Measurements from ENCODE around the gene ABCC6.
"Not testable (repeated sequence)": the region's sequence is repeated elsewhere in the genome, so short reads cannot be mapped to it uniquely, and the experiment has no call there.

ABCC6 gene

DNA sequence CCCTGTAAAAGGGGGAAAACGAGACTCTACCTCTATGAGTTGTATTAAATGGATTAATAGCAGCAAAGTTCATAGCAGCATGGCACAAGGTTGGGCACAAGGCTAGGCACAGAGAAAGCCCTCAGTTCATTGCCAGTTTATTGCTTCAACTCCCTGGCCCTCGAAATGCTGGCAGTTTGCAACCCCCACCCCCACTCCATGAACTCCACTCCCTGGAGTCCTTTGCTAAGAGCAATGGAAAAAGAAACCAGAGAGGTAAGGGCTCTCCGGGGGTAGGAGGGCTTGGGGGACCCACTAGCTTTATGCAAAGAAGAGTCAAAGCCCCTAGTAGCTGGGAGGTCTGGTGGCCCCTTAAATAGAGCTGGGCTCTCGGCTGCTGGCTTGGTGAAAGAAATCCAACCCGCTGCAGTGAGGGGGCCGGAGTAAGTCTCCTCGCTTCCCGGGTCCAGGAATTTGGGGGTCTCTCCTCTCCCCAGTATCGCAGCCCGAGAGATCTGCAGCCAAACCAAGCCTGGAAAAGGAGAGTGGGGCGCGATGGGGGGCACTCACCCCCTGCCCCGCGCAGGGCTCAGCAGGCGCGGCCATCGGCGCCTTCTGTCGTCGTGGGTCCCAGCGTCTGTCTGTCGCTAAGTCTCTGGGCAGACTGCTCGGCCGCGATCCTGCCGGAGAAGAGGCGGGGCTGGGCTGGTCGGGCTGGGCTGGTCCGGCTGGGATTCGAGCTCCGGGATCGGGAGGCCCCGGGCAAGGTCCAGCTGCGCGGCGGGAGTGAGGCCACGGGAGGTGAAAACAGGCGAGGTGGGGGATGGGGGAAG lies at the start of gene ABCC6:
Gene ABCC6, minus strand, starts transcription at position 645 of the 812 bp plus-strand sequence. Its CDS starts 60 bp downstream, at position 585.
- DNase-seq (ENCODE audit: low read depth in 2 of 2): not testable (repeated sequence)

DNA sequence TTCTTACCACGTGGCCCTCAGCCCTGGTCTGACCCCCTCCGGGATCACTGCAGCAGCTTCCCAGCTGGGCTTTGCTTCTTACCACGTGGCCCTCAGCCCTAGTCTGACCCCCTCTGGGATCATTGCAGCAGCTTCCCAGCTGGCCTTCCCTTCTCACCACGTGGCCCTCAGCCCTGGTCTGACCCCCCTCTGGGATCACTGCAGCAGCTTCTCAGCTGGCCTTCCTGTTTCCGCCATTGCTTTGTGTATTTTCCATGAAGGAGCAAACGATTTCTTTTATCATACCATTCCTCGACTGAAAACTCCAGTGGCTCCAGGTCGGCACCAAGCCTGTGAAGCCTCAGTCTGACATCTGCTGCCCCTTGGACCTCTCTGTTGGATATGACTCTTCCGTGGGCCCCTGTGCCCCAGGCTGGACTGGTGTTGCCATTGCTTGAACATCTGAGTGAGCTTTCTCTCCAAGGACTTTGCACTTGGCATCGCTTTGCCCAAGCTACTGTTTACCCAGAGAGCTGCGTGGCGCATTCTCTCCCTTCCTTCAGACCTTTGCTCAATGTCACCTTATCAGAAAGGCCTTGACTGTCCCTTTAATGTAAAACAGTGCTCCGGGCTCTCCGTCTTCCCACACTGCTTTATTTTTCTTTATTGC lies 49.4 kb upstream of the ABCC6 start:
- not testable (repeated sequence) for DNase-seq (ENCODE audit: low read depth in 2 of 2)

GRCh38 chr16:16271658-16272057 lies 48.4 kb upstream of the ABCC6 start:
- not testable (repeated sequence) for DNase-seq (ENCODE audit: low read depth in 2 of 2)

GRCh38 chr16:16268185-16268808 lies 45.0 kb upstream of the ABCC6 start:
- DNase-seq (ENCODE audit: low read depth in 2 of 2): not testable (repeated sequence)

DNA sequence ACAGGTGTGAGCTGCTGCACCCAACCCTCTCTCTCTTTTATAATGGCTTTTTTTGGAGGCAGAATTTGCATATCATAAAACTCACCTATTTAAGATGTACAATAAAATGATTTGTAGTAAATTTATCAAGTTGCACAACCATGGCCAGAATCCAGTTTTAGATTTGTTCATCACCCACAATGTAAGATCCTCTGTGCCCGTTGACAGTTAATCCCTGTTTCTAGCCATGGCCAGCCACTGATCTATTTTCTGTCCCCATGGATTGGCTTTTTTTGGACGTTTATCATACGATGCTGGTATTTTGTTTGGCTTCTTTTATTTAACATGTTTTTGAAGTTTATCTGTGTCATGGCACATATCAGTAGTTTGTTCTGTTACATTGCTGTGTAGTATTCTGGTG lies 44.4 kb upstream of the ABCC6 start:
- not testable (repeated sequence) for DNase-seq (ENCODE audit: low read depth in 2 of 2)

GRCh38 chr16:16265044-16265443 lies 41.8 kb upstream of the ABCC6 start:
- not testable (repeated sequence) for DNase-seq (ENCODE audit: low read depth in 2 of 2)

DNA sequence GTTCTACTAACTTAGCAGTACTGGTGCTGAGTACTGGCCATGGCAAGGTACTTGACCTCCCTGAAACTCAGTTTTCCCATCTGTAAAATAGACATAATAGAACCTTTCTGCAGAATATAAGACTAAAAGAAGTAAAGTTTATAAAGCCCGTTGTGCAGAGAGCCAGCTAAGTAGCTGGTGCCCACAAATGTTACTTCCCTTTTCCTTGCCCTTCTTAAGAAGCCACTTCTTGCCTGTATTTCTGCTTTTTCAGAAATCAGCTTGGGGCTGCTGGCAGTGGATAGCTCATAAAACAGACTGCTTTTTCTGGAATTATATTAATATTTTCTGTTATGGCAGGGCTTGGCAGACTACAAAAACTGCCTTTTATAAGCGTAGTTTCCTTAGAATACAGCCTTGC lies 40.7 kb upstream of the ABCC6 start:
- not testable (repeated sequence) for DNase-seq (ENCODE audit: low read depth in 2 of 2)

- DNase-seq (ENCODE audit: low read depth in 2 of 2): not testable (repeated sequence)
Observed at GRCh38 chr16:16262954-16263555, 39.8 kb upstream of the ABCC6 start.

DNA sequence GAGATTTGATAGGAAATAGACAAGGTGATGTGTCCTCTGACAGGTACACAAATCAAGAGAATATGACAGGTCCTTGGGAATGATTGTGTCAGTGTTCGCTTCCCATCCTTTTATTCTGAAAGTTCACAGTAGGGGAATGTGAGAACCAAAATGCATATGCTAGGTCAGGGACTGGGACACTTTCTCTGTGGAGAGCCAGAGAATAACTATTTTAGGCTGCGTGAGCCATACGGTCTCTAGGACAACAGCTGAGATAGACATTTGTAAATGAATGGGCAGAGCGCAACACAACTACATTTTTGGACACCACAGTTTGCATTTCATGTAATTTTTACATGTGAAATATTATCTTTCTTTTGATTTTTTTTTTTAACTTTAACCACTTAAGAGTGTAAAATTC lies 36.7 kb upstream of the ABCC6 start:
- DNase-seq (ENCODE audit: low read depth in 2 of 2): not testable (repeated sequence)

GRCh38 chr16:16258822-16259221 lies 35.5 kb upstream of the ABCC6 start:
- not testable (repeated sequence) for DNase-seq (ENCODE audit: low read depth in 2 of 2)

- not testable (repeated sequence) for DNase-seq (ENCODE audit: low read depth in 2 of 2)
Observed at GRCh38 chr16:16257301-16257923, 34.1 kb upstream of the ABCC6 start.

GRCh38 chr16:16252377-16252776 lies 29.1 kb upstream of the ABCC6 start:
- DNase-seq (ENCODE audit: low read depth in 2 of 2): not testable (repeated sequence)

GRCh38 chr16:16249621-16250330 lies 26.5 kb upstream of the ABCC6 start:
- DNase-seq (ENCODE audit: low read depth in 2 of 2): not testable (repeated sequence)

GRCh38 chr16:16247439-16247838 lies 24.1 kb upstream of the ABCC6 start:
- not testable (repeated sequence) for DNase-seq (ENCODE audit: low read depth in 2 of 2)

DNA sequence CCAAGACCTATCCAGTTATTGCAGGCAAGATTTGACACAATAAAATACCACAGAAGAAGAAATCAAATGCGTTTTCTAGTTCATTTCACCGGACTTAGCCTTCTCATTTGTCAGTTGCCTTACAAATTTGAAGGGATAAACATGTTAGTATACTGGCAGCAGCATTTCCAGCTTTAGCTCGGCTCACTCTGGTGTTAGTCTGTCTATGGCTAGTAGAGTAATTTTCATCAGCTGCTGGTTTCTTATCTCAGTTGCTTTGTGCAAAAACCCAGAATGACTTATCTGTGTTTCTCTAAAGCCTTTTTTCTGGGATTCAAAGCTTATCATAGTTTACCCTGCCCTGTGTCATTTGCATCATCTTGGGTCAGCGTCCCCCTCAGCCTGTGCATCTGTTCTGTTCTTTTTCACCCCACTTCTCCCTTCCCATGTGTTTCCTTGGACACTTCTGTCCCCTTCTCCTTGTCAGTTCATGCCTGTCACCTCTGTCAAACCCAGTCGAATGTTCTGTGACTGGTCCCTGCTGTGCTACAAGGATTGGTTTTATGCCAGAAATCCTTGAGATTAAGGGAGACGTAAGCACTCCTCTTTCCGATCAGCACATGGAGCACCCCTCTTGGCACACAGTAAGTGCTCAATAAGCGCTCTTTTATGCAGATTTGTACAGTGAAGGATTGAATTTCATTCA lies 23.4 kb upstream of the ABCC6 start:
- not testable (repeated sequence) for DNase-seq (ENCODE audit: low read depth in 2 of 2)

DNA sequence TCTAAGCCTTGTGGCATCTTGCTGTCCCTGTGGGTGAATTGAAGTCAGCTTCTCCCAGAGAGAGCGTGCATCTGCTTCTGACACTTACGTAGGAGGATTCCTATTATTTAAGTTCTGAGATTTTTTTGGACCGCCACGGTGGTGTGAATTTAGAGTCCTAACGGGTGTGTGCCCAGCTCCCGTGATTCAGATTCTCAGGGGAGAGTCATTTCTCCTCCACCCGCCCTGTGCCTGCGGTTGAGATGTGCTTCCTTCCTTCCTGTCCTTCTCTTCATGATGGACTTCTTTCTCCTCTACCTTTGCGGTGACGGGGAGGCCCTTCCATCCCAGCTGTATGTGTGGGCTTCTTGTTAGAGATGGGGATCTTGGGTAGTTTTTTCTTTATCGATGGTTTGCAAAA lies 20.6 kb upstream of the ABCC6 start:
- not testable (repeated sequence) for DNase-seq (ENCODE audit: low read depth in 2 of 2)

- DNase-seq (ENCODE audit: low read depth in 2 of 2): not testable (repeated sequence)
Observed at GRCh38 chr16:16240667-16241066, 17.4 kb upstream of the ABCC6 start.

DNA sequence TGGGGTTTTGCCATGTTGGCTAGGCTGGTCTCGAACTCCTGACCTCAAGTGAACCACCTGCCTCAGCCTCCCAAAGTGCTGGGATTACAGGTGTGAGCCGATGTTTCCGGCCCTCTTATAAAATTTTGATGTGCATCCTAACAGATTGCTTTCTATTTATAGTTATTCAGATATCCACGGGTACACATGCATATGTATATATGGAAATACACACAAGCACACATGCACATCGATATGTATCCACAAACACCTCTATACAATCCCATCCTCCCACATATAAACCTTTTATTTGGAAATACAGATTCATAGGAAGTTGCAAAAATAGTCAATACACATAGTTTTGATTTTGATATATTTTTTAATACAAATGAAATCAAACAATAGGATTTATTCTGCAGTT lies 14.4 kb upstream of the ABCC6 start:
- not testable (repeated sequence) for DNase-seq (ENCODE audit: low read depth in 2 of 2)

GRCh38 chr16:16237071-16237470 lies 13.8 kb upstream of the ABCC6 start:
- not testable (repeated sequence) for DNase-seq (ENCODE audit: low read depth in 2 of 2)

DNA sequence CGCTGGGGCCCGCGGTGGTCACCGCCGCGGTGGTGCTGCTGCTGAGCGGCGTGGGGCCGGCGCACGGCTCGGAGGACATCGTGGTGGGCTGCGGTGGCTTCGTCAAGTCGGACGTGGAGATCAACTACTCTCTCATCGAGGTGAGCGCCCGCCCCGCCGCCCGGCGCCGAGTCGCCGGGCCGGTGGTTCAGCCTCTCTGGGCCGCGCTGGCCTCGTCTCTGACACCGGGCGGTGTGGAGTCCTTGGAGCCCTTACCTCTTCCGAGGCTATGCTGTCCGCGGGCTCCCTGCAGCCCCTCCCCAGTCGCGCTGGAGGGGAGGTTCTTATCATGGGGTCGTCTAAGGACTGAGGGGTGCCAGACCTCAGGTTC lies 9.4 kb upstream of the ABCC6 start:
- not testable (repeated sequence) for DNase-seq (ENCODE audit: low read depth in 2 of 2)

Data from stimulated activated CD4-positive, alpha-beta T cell treated with anti-CD3 and anti-CD28 coated beads, Interleukin-1b, Interleukin-23, amount 100 ng/mL, for 4 hours (primary cell).